Ishikawa (cell line): ENCODE results near the gene MYL12A.

Experiments used
- CEBPB ChIP-seq: IDR thresholded peaks from 2 replicates; pipeline ENCODE4 v1.6.1; 2012
- CREB1 ChIP-seq: IDR thresholded peaks from 2 replicates; pipeline ENCODE4 v1.6.1; 2012; ENCODE audit warnings: low read depth
- EGR1 ChIP-seq: IDR thresholded peaks from 2 replicates; pipeline ENCODE4 v1.6.1; 2012
- EP300 ChIP-seq: IDR thresholded peaks from 2 replicates; pipeline ENCODE4 v1.6.1; 2012; ENCODE audit warnings: borderline replicate concordance
- FOXM1 ChIP-seq: IDR thresholded peaks from 2 replicates; pipeline ENCODE4 v1.6.1; 2012; ENCODE audit warnings: low read depth, borderline replicate concordance
- NFIC ChIP-seq: IDR thresholded peaks from 2 replicates; pipeline ENCODE4 v1.6.1; 2012
- RAD21 ChIP-seq: IDR thresholded peaks from 2 replicates; pipeline ENCODE4 v1.6.1; 2012; ENCODE audit warnings: low read depth
- TAF1 ChIP-seq: IDR thresholded peaks from 2 replicates; pipeline ENCODE4 v1.6.1; 2012; ENCODE audit warnings: low read depth, mild to moderate bottlenecking
- TCF12 ChIP-seq: IDR thresholded peaks from 2 replicates; pipeline ENCODE4 v1.6.1; 2012; ENCODE audit warnings: low read depth
- TEAD4 ChIP-seq: IDR thresholded peaks from 2 replicates; pipeline ENCODE4 v1.6.1; 2012
- YY1 ChIP-seq: IDR thresholded peaks from 2 replicates; pipeline ENCODE4 v1.6.1; 2012; ENCODE audit warnings: low read depth
- ZBTB7A ChIP-seq: IDR thresholded peaks from 2 replicates; pipeline ENCODE4 v1.6.1; 2012; ENCODE audit warnings: low read depth
- TF ChIP-seq, protein P1 (sequence below): IDR thresholded peaks from 2 replicates; pipeline ENCODE4 v1.6.1; 2012
- TF ChIP-seq, protein P2 (sequence below): IDR thresholded peaks from 2 replicates; pipeline ENCODE4 v1.6.1; 2012; ENCODE audit warnings: low read depth, mild to moderate bottlenecking
- TF ChIP-seq, protein P3 (sequence below): IDR thresholded peaks from 2 replicates; pipeline ENCODE4 v1.6.1; 2012

Gene MYL12A

DNA sequence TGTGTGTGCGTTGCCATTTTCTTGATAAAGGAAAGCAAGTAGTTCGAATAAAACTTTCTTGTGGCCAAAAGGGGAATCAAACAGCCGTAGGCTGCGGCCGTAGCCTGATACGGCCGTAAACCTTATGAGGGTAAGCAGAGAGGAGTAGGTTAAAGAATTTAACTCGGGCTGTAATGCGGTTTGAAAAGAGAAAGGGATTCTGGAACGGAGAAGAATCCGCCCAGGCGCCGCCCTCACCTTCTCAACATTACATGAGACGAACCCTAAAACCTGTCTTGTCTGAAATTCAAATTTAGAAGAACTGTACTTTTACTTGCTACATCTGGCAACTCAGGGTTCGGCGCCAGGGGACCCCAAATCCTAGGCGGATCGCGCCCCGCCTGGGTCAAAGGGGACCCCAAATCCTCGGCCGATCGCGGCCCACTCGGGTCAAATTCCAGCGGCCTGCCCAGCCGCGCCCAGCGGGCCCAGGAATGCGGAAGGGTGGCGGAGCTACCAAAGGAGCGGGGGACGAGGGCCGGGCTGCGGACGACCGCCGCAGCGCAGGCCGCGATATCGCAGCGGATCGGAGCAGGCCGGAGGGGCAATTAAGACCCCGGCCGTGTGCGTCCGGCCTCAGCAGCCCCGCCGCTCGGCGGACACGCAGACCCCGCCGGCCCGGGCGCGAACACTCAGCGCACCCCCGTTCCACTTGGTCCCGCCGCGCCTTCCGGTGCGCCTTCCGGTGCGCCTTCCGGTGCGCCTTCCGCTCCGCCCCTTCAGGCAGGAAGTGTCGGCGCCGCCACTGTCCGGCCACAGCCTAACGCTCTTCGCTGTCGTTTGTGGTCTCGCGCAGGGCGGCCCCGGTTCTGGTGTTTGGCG is 14.0 kb downstream of the MYL12A start, which contains the start of gene MYL12B:
Gene MYL12B (plus strand): TSS at position 761 of the 861 bp plus-strand sequence. CDS start 10,766 bp downstream, outside the sequence.
- TF ChIP-seq CEBPB = no peak
- TF ChIP-seq NFIC = no peak
- peak; percentile 80 for TF ChIP-seq EP300
- TF ChIP-seq YY1 = 0 out of 2 replicates have a peak, but pooled peaks have one; percentile 17
- TF ChIP-seq, protein P1, sequence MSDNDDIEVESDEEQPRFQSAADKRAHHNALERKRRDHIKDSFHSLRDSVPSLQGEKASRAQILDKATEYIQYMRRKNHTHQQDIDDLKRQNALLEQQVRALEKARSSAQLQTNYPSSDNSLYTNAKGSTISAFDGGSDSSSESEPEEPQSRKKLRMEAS = no peak; the same call in 1 of the 2 replicates
- TF ChIP-seq TAF1 = peak; percentile 82
- TF ChIP-seq TCF12 = peak; percentile 73
- TF ChIP-seq, protein P2, sequence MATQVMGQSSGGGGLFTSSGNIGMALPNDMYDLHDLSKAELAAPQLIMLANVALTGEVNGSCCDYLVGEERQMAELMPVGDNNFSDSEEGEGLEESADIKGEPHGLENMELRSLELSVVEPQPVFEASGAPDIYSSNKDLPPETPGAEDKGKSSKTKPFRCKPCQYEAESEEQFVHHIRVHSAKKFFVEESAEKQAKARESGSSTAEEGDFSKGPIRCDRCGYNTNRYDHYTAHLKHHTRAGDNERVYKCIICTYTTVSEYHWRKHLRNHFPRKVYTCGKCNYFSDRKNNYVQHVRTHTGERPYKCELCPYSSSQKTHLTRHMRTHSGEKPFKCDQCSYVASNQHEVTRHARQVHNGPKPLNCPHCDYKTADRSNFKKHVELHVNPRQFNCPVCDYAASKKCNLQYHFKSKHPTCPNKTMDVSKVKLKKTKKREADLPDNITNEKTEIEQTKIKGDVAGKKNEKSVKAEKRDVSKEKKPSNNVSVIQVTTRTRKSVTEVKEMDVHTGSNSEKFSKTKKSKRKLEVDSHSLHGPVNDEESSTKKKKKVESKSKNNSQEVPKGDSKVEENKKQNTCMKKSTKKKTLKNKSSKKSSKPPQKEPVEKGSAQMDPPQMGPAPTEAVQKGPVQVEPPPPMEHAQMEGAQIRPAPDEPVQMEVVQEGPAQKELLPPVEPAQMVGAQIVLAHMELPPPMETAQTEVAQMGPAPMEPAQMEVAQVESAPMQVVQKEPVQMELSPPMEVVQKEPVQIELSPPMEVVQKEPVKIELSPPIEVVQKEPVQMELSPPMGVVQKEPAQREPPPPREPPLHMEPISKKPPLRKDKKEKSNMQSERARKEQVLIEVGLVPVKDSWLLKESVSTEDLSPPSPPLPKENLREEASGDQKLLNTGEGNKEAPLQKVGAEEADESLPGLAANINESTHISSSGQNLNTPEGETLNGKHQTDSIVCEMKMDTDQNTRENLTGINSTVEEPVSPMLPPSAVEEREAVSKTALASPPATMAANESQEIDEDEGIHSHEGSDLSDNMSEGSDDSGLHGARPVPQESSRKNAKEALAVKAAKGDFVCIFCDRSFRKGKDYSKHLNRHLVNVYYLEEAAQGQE = no peak
- TF ChIP-seq CREB1 = no peak
- 0 out of 2 replicates have a peak, but pooled peaks have one; percentile 16 for TF ChIP-seq FOXM1
- 0 out of 2 replicates have a peak, but pooled peaks have one; percentile 41 for TF ChIP-seq EGR1
- no peak for TF ChIP-seq RAD21
- peak; percentile 98 for TF ChIP-seq TEAD4
- TF ChIP-seq, protein P3, sequence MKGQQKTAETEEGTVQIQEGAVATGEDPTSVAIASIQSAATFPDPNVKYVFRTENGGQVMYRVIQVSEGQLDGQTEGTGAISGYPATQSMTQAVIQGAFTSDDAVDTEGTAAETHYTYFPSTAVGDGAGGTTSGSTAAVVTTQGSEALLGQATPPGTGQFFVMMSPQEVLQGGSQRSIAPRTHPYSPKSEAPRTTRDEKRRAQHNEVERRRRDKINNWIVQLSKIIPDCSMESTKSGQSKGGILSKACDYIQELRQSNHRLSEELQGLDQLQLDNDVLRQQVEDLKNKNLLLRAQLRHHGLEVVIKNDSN = no peak

DNA sequence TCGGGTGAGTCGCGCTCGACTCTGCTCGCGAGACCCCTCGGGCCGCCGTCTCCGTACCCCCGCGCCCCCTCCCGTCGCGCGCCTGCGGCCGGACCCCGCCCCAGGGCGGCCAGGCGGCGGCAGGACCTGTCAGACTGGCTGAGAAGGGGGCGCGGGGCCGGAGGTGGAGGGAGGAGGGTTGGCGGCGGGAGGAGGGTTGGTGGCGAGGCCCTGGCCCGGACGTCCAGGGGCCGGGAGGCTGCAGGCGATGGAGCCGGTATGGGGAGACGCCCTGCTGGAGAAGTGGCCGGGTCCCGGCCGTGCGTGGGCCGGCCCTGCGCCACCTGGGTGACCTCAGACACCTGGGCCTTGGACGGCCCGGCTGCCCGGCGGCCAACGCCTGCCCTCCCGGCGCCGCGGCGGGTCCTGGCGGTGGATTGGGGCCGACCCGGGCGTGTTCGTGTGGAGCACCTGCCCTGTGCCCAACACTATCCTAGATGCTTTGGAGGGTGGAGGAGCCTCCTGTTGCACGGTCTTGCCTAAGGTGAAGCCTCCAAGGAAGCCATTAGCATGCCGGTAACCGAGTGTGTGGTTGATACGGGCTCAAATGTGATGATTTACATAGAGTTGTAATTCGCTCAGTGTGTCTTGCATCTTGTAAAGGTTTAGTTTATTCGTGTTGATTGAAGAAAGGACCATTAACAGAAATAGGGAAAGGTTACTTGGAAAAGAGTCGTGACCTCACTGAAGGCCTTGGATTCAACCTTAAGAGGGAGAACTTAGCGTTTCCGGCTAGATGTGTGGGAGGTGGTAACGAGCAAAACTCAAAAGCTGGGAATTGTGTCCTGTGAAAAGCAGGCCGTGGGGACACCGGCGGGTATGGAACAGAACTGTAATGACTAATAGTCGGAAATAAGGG is 14.9 kb downstream of the MYL12A start:
- no peak for TF ChIP-seq TEAD4
- 0 out of 2 replicates have a peak, but pooled peaks have one; percentile 5 for TF ChIP-seq YY1
- no peak for TF ChIP-seq RAD21
- TF ChIP-seq, protein P2 = no peak
- 0 out of 2 replicates have a peak, but pooled peaks have one; percentile 1 for TF ChIP-seq EP300
- TF ChIP-seq, protein P1 = no peak
- TF ChIP-seq NFIC = no peak
- peak; percentile 33; the same call in 1 of the 2 replicates for TF ChIP-seq EGR1
- TF ChIP-seq, protein P3 = no peak
- no peak for TF ChIP-seq CREB1

DNA sequence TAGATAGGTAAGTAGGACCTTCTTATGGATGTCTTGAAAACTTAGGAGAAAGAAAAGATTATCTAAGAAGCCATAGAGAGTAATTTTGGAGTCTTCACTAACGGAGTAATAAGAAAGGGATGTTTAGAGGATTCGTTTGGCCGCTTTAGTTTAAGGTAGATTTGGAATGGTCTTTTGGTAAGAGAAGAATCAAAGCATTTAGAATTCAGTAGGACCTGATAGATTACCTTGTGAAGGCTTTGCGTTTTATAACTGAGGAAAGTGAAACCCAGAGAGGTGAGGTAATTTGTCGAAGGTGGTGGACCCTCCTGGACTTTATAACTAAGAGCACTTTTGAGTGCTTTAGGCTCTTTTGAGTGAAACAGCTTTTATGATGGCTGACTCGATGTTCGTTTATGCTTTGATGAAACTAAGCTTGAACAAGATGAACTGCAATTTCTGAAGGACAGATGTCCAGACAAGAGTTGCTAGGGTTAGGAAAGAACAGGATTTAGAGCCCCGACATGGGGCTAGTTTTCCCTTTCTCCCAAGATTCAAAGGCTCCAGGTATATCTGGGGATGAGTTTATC is 15.6 kb downstream of the MYL12A start:
- TF ChIP-seq ZBTB7A (no peak), RAD21 (no peak), TEAD4 (no peak), YY1 (no peak), TAF1 (no peak), NFIC (no peak), EGR1 (no peak), CREB1 (no peak), FOXM1 (no peak), EP300 (no peak), CEBPB (no peak), TCF12 (no peak)
- TF ChIP-seq, protein P1 = no peak
- TF ChIP-seq, protein P2 = no peak
- TF ChIP-seq, protein P3 = no peak
